GM12878 (cell line): ENCODE results near the gene DCK. TPM values are rescaled to one million over a fixed set of nuclear protein-coding genes. Genes with fewer than 3 reads are reported as not detected.

Experiments
- ATAC-seq: fragments of 200-7000 bp; cut with Tn5 transposase; 3 replicates; pipeline ENCODE4 v1.9.1; 2020; ENCODE audit warnings: mild to moderate bottlenecking, moderate library complexity
- BruUV-seq: library from RNA; stranded (reverse); fragments of 400-500 nt; replicated peaks from 2 replicates; lab custom pipeline; 2021; lab: Mats Ljungman, UMichigan
- CTCF ChIA-PET: fragments of 300-600 bp; sonication (Branson Sonifier 250); formaldehyde crosslinking; extraction: SDS; loops from one replicate; lab custom pipeline; 2021; ENCODE audit warnings: inconsistent platforms; lab: Yijun Ruan, JAX
- POLR2A ChIA-PET: fragments of 350-600 bp; formaldehyde crosslinking; extraction: SDS; loops from one replicate; lab custom pipeline; 2021; ENCODE audit warnings: inconsistent platforms; lab: Charles Lee
- RAD21 ChIA-PET: fragments of 300-600 bp; sonication (Branson Sonifier 250); formaldehyde crosslinking; loops from one replicate; lab custom pipeline; 2023; ENCODE audit warnings: antibody characterized with exemption; ENCODE audit not compliant: unreplicated experiment; lab: Charles Lee
- SMC1A ChIA-PET: fragments of 300-600 bp; sonication (Branson Sonifier 250); formaldehyde crosslinking; loops from one replicate; lab custom pipeline; 2023; ENCODE audit not compliant: unreplicated experiment, uncharacterized antibody; lab: Charles Lee
- DNase-seq: peaks from one replicate; pipeline ENCODE4 v3.0.0-alpha.2; 2011; ENCODE audit warnings: low read depth, low spot score
- FAIRE-seq: peaks from 3 replicates; lab custom pipeline; 2011; peaks lifted over from hg19 to GRCh38; lab: Jason Lieb, UNC
- H2AFZ ChIP-seq: 2 replicates; pipeline ENCODE4 v1.6.0; 2011; ENCODE audit warnings: low read depth, low read length, control low read depth; ENCODE audit not compliant: control insufficient read depth
- H3K27ac ChIP-seq: 2 replicates; pipeline ENCODE4 v1.5.1; 2011; ENCODE audit warnings: control low read depth; ENCODE audit not compliant: control insufficient read depth, insufficient read depth
- H3K27me3 ChIP-seq, 2 experiments: replicated peaks in 1 of 2; 2 replicates each; pipeline versions ENCODE4 v1.6.0 to v1.6.1; 2011; ENCODE audit warnings: low read length in 1 of 2; ENCODE audit not compliant: control insufficient read depth in 2 of 2, insufficient read depth in 2 of 2
- H3K36me3 ChIP-seq, 2 experiments: 2 replicates each; pipeline ENCODE4 v1.5.1; 2011; ENCODE audit warnings: low read length in 1 of 2; ENCODE audit not compliant: control insufficient read depth in 2 of 2, insufficient read depth in 2 of 2
- H3K4me1 ChIP-seq: 2 replicates; pipeline ENCODE4 v1.6.1; 2011; ENCODE audit warnings: mild to moderate bottlenecking, low read length, moderate library complexity, mixed read lengths; ENCODE audit not compliant: control insufficient read depth, insufficient read depth
- H3K4me2 ChIP-seq: 2 replicates; pipeline ENCODE4 v1.6.0; 2011; ENCODE audit warnings: control low read depth; ENCODE audit not compliant: control insufficient read depth, insufficient read depth
- H3K4me3 ChIP-seq: fragments of 200-600 bp; sonication (generic); 2 replicates; pipeline ENCODE4 v1.5.1; 2016
- H3K79me2 ChIP-seq: 2 replicates; pipeline ENCODE4 v1.6.0; 2011; ENCODE audit warnings: low read length; ENCODE audit not compliant: control insufficient read depth, insufficient read depth
- H3K9ac ChIP-seq: 2 replicates; pipeline ENCODE4 v1.8.0; 2011; ENCODE audit warnings: low read length, control low read depth, mixed read lengths; ENCODE audit not compliant: control insufficient read depth, insufficient read depth
- H3K9me3 ChIP-seq: replicated peaks from 3 replicates; pipeline ENCODE4 v1.5.1; 2011; ENCODE audit warnings: mild to moderate bottlenecking, low read length; ENCODE audit not compliant: control insufficient read depth, insufficient read depth
- H4K20me1 ChIP-seq: 2 replicates; pipeline ENCODE4 v1.6.0; 2011; ENCODE audit not compliant: control insufficient read depth, insufficient read depth
- CHD1 ChIP-seq: IDR thresholded peaks from 2 replicates; pipeline ENCODE4 v1.6.1; 2012; ENCODE audit warnings: low read depth, low read length, improper control_type of control experiment
- FOS ChIP-seq: IDR thresholded peaks from 3 replicates; pipeline ENCODE4 v1.6.1; 2011; ENCODE audit warnings: borderline replicate concordance; ENCODE audit not compliant: insufficient read length; ENCODE audit errors: extremely low read depth
- MTA3 ChIP-seq: IDR thresholded peaks from 2 replicates; pipeline ENCODE4 v1.6.1; 2012; ENCODE audit warnings: low read length, inconsistent platforms, borderline replicate concordance
- PAX5 ChIP-seq: IDR thresholded peaks from 2 replicates; pipeline ENCODE4 v1.6.1; 2011; ENCODE audit warnings: low read depth, low read length, borderline replicate concordance
- RBBP5 ChIP-seq: fragments of 200-600 bp; sonication (generic); conservative IDR thresholded peaks from 2 replicates; pipeline ENCODE4 v1.6.1; 2016
- SIX5 ChIP-seq: IDR thresholded peaks from 2 replicates; pipeline ENCODE4 v1.6.1; 2011; ENCODE audit warnings: mild to moderate bottlenecking, low read depth, low read length, moderate library complexity; ENCODE audit not compliant: severe bottlenecking
- TCF3 ChIP-seq: IDR thresholded peaks from 2 replicates; pipeline ENCODE4 v1.6.1; 2012; ENCODE audit warnings: low read depth, mild to moderate bottlenecking, low read length, borderline replicate concordance; ENCODE audit not compliant: insufficient read depth
- WGBS: methylation state at CpG from one replicate; pipeline ENCODE4 v1.1.6; 2016; ENCODE audit warnings: low lambda C conversion rate; ENCODE audit not compliant: insufficient replicate concordance, insufficient coverage; ENCODE audit errors: missing lambda C conversion rate; 5-methylcytosine and 5-hydroxymethylcytosine counted together
- in situ Hi-C: fragments of 300-500 bp; cut with MboI; formaldehyde crosslinking; loops from 9 replicates; pipeline ENCODE4 v1.14.3; 2018; ENCODE audit warnings: mixed read lengths
- intact Hi-C: fragments of 100-400 bp; cut with micrococcal nuclease; formaldehyde crosslinking; loops from one replicate; pipeline ENCODE4 v1.14.2; 2022; ENCODE audit not compliant: unreplicated experiment
- polyA plus RNA-seq, 11 experiments: library from polyadenylated mRNA; depleted of rRNA in 4 of 11; unstranded in 6 of 11; stranded (reverse) in 5 of 11; fragments of >200 nt; fragmentation: Nextera tagmentation in 4 of 11; fragmentation: Illumina TruSeq in 1 of 11; extraction: Ambion mirVana in 4 of 11; extraction: Trizol in 1 of 11; gene quantifications; 1 replicate in 1 of 11; 2 replicates in 10 of 11; pipeline versions ENCODE4 v1.2.1 to v1.2.3, GENCODE V29; 2011 to 2016; ENCODE audit warnings: inconsistent platforms in 2 of 11, missing spikeins in 2 of 11, low read depth in 1 of 11
- total RNA-seq, 4 experiments: library from RNA; depleted of rRNA in 3 of 4; stranded (reverse); fragments of >200 nt in 3 of 4; fragmentation: Illumina TruSeq in 1 of 4; extraction: Trizol in 1 of 4; gene quantifications; 2 replicates each; pipeline versions ENCODE4 v1.2.1 to v1.2.3, GENCODE V29; 2013 to 2021
- TF ChIP-seq, protein P1 (sequence below): fragments of 150-350 bp; IDR thresholded peaks from 2 replicates; pipeline ENCODE4 v1.6.1; 2014; ENCODE audit warnings: mild to moderate bottlenecking, low read depth, low read length
- TF ChIP-seq, protein P2 (sequence below): IDR thresholded peaks from 2 replicates; pipeline ENCODE4 v1.6.1; 2012; ENCODE audit warnings: low read depth, low read length, improper control_type of control experiment
- TF ChIP-seq, protein P3 (sequence below): IDR thresholded peaks from 2 replicates; pipeline ENCODE4 v1.6.1; 2012; ENCODE audit warnings: improper control_type of control experiment, low read depth, low read length; ENCODE audit not compliant: insufficient replicate concordance
- TF ChIP-seq, protein P4 (sequence below): IDR thresholded peaks from 2 replicates; pipeline ENCODE4 v1.6.1; 2011; ENCODE audit warnings: mild to moderate bottlenecking, low read depth, low read length, moderate library complexity; ENCODE audit not compliant: insufficient replicate concordance

DCK gene
- total and polyA plus RNA-seq, 10 of the 15 experiments (the other 5 are each of a cell fraction or from before 2014, with no cell fraction given) = 20.0 to 69.4 (median 26.2) TPM

DNA sequence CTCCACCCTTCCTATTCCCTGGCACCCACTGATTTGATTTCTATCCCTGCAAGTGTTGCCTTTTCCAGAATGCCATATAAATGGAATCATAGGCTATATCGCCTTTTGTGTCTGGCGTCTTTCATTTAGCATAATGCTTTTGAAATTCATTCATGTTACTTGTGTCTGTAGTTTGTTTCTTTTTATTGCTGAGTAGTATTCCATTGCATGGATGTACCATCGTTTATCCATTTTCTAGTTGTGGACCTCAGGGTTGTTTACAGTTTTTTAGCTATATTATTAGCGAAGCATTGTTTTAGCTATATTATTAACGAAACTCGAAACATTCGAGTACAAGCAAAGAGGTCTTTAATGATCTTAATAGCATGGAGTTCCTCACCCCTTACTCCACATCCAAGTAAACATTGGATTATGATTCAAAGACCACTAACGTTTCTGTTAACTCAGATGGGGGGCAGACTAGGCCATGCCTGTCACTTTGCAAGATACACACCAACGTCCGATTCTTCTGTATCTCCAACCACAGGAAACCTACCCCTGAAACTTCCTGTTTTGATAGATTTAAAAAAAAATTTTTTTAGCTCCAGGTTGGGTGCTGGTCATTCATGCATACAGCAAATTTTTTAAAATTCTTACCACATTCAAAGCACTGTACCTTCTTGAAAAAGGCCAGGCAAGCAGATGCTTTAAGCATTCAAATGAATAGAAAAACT, 1.1 kb downstream of the DCK start:
- Histone ChIP-seq H4K20me1 (no peaks in the 10 kb centered on the region), H3K79me2 (peaks cover 66% of the 10 kb centered on the region), H3K4me2 (peak overlapping the region; percentile 86), H3K27me3 (no peaks in the 10 kb centered on the region), H3K36me3 (peaks cover 0 to 2% of the 10 kb centered on the region in 2 experiments; a peak in 2 of 4 replicates), H3K4me1 (0 out of 2 replicates have a peak, but pooled peaks cover 3% of the 10 kb centered on the region), H2AFZ (peak overlapping the region; percentile 22; the same call in 1 of the 2 replicates), H3K27ac (peak overlapping the region; percentile 82), H3K9me3 (peaks cover 1% of the 10 kb centered on the region; the same call in 2 of the 3 replicates), H3K4me3 (peak overlapping the region; percentile 95), H3K9ac (peak overlapping the region; percentile 86)
- BruUV-seq = no TSS peak
- in situ Hi-C loops = loop anchor here (5.0 kb wide), 1 partner anchor 152 kb away; no protein-coding TSS in a partner anchor
- ATAC-seq = peak; percentile 11
- ChIA-PET CTCF (interaction anchor here (1.2 to 6.5 kb wide), 7 partner anchors 14 to 338 kb away, joined by 3 to 147 read pairs (median 5); no protein-coding TSS in a partner anchor), POLR2A (interaction anchor here (0.6 to 4.5 kb wide), 10 partner anchors 9 to 360 kb away, joined by 3 to 38 read pairs (median 6); partner anchors contain the start of gene GRSF1), RAD21 (interaction anchor here (0.9 to 6.3 kb wide), 8 partner anchors 11 to 260 kb away, joined by 3 to 127 read pairs (median 4); partner anchors contain the start of gene MOB1B), SMC1A (interaction anchor here (0.7 to 10.9 kb wide), 13 partner anchors 13 to 342 kb away, joined by 3 to 169 read pairs (median 3); partner anchors contain the start of gene GRSF1)
- intact Hi-C loops = loop anchor here (5.0 to 10.0 kb wide), 3 partner anchors 157 to 310 kb away; partner anchors contain the start of genes GRSF1 and UTP3
- DNase-seq = no peak
- WGBS = 6% methylated on average over 10 of the region's 10 CpGs
- no peak for FAIRE-seq
- TF ChIP-seq CHD1 = no peak
- peak; percentile 45; the same call in 1 of the 2 replicates for TF ChIP-seq MTA3
- TF ChIP-seq, protein P1, sequence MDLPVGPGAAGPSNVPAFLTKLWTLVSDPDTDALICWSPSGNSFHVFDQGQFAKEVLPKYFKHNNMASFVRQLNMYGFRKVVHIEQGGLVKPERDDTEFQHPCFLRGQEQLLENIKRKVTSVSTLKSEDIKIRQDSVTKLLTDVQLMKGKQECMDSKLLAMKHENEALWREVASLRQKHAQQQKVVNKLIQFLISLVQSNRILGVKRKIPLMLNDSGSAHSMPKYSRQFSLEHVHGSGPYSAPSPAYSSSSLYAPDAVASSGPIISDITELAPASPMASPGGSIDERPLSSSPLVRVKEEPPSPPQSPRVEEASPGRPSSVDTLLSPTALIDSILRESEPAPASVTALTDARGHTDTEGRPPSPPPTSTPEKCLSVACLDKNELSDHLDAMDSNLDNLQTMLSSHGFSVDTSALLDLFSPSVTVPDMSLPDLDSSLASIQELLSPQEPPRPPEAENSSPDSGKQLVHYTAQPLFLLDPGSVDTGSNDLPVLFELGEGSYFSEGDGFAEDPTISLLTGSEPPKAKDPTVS = no peak
- TF ChIP-seq PAX5 = no peak
- TF ChIP-seq, protein P2, sequence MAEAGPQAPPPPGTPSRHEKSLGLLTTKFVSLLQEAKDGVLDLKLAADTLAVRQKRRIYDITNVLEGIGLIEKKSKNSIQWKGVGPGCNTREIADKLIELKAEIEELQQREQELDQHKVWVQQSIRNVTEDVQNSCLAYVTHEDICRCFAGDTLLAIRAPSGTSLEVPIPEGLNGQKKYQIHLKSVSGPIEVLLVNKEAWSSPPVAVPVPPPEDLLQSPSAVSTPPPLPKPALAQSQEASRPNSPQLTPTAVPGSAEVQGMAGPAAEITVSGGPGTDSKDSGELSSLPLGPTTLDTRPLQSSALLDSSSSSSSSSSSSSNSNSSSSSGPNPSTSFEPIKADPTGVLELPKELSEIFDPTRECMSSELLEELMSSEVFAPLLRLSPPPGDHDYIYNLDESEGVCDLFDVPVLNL = no peak
- no peak for TF ChIP-seq SIX5
- TF ChIP-seq, protein P3, sequence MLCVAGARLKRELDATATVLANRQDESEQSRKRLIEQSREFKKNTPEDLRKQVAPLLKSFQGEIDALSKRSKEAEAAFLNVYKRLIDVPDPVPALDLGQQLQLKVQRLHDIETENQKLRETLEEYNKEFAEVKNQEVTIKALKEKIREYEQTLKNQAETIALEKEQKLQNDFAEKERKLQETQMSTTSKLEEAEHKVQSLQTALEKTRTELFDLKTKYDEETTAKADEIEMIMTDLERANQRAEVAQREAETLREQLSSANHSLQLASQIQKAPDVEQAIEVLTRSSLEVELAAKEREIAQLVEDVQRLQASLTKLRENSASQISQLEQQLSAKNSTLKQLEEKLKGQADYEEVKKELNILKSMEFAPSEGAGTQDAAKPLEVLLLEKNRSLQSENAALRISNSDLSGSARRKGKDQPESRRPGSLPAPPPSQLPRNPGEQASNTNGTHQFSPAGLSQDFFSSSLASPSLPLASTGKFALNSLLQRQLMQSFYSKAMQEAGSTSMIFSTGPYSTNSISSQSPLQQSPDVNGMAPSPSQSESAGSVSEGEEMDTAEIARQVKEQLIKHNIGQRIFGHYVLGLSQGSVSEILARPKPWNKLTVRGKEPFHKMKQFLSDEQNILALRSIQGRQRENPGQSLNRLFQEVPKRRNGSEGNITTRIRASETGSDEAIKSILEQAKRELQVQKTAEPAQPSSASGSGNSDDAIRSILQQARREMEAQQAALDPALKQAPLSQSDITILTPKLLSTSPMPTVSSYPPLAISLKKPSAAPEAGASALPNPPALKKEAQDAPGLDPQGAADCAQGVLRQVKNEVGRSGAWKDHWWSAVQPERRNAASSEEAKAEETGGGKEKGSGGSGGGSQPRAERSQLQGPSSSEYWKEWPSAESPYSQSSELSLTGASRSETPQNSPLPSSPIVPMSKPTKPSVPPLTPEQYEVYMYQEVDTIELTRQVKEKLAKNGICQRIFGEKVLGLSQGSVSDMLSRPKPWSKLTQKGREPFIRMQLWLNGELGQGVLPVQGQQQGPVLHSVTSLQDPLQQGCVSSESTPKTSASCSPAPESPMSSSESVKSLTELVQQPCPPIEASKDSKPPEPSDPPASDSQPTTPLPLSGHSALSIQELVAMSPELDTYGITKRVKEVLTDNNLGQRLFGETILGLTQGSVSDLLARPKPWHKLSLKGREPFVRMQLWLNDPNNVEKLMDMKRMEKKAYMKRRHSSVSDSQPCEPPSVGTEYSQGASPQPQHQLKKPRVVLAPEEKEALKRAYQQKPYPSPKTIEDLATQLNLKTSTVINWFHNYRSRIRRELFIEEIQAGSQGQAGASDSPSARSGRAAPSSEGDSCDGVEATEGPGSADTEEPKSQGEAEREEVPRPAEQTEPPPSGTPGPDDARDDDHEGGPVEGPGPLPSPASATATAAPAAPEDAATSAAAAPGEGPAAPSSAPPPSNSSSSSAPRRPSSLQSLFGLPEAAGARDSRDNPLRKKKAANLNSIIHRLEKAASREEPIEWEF = no peak
- no peak for TF ChIP-seq RBBP5
- no peak for TF ChIP-seq FOS
- TF ChIP-seq, protein P4, sequence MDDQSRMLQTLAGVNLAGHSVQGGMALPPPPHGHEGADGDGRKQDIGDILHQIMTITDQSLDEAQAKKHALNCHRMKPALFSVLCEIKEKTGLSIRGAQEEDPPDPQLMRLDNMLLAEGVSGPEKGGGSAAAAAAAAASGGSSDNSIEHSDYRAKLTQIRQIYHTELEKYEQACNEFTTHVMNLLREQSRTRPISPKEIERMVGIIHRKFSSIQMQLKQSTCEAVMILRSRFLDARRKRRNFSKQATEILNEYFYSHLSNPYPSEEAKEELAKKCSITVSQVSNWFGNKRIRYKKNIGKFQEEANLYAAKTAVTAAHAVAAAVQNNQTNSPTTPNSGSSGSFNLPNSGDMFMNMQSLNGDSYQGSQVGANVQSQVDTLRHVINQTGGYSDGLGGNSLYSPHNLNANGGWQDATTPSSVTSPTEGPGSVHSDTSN = no peak
- no peak for TF ChIP-seq TCF3
